GM12878 (cell line): ENCODE data around the gene MYOC. TPM values are rescaled to one million over a fixed set of nuclear protein-coding genes. Genes with fewer than 3 reads are reported as not detected.

Source experiments
- ATAC-seq: fragments of 200-7000 bp; cut with Tn5 transposase; 3 replicates; pipeline ENCODE4 v1.9.1; 2020; ENCODE audit warnings: mild to moderate bottlenecking, moderate library complexity
- BruUV-seq: library from RNA; stranded (reverse); fragments of 400-500 nt; replicated peaks from 2 replicates; lab custom pipeline; 2021; lab: Mats Ljungman, UMichigan
- CTCF ChIA-PET: fragments of 300-600 bp; sonication (Branson Sonifier 250); formaldehyde crosslinking; extraction: SDS; loops from one replicate; lab custom pipeline; 2021; ENCODE audit warnings: inconsistent platforms; lab: Yijun Ruan, JAX
- POLR2A ChIA-PET: fragments of 350-600 bp; formaldehyde crosslinking; extraction: SDS; loops from one replicate; lab custom pipeline; 2021; ENCODE audit warnings: inconsistent platforms; lab: Charles Lee
- RAD21 ChIA-PET: fragments of 300-600 bp; sonication (Branson Sonifier 250); formaldehyde crosslinking; loops from one replicate; lab custom pipeline; 2023; ENCODE audit warnings: antibody characterized with exemption; ENCODE audit not compliant: unreplicated experiment; lab: Charles Lee
- SMC1A ChIA-PET: fragments of 300-600 bp; sonication (Branson Sonifier 250); formaldehyde crosslinking; loops from one replicate; lab custom pipeline; 2023; ENCODE audit not compliant: unreplicated experiment, uncharacterized antibody; lab: Charles Lee
- DNase-seq: peaks from one replicate; pipeline ENCODE4 v3.0.0-alpha.2; 2011; ENCODE audit warnings: low read depth, low spot score
- FAIRE-seq: peaks from 3 replicates; lab custom pipeline; 2011; peaks lifted over from hg19 to GRCh38; lab: Jason Lieb, UNC
- H2AFZ ChIP-seq: 2 replicates; pipeline ENCODE4 v1.6.0; 2011; ENCODE audit warnings: low read depth, low read length, control low read depth; ENCODE audit not compliant: control insufficient read depth
- H3K27ac ChIP-seq: 2 replicates; pipeline ENCODE4 v1.5.1; 2011; ENCODE audit warnings: control low read depth; ENCODE audit not compliant: control insufficient read depth, insufficient read depth
- H3K27me3 ChIP-seq, 2 experiments: replicated peaks in 1 of 2; 2 replicates each; pipeline versions ENCODE4 v1.6.0 to v1.6.1; 2011; ENCODE audit warnings: low read length in 1 of 2; ENCODE audit not compliant: control insufficient read depth in 2 of 2, insufficient read depth in 2 of 2
- H3K36me3 ChIP-seq, 2 experiments: 2 replicates each; pipeline ENCODE4 v1.5.1; 2011; ENCODE audit warnings: low read length in 1 of 2; ENCODE audit not compliant: control insufficient read depth in 2 of 2, insufficient read depth in 2 of 2
- H3K4me1 ChIP-seq: 2 replicates; pipeline ENCODE4 v1.6.1; 2011; ENCODE audit warnings: mild to moderate bottlenecking, low read length, moderate library complexity, mixed read lengths; ENCODE audit not compliant: control insufficient read depth, insufficient read depth
- H3K4me2 ChIP-seq: 2 replicates; pipeline ENCODE4 v1.6.0; 2011; ENCODE audit warnings: control low read depth; ENCODE audit not compliant: control insufficient read depth, insufficient read depth
- H3K4me3 ChIP-seq: fragments of 200-600 bp; sonication (generic); 2 replicates; pipeline ENCODE4 v1.5.1; 2016
- H3K79me2 ChIP-seq: 2 replicates; pipeline ENCODE4 v1.6.0; 2011; ENCODE audit warnings: low read length; ENCODE audit not compliant: control insufficient read depth, insufficient read depth
- H3K9ac ChIP-seq: 2 replicates; pipeline ENCODE4 v1.8.0; 2011; ENCODE audit warnings: low read length, control low read depth, mixed read lengths; ENCODE audit not compliant: control insufficient read depth, insufficient read depth
- H3K9me3 ChIP-seq: replicated peaks from 3 replicates; pipeline ENCODE4 v1.5.1; 2011; ENCODE audit warnings: mild to moderate bottlenecking, low read length; ENCODE audit not compliant: control insufficient read depth, insufficient read depth
- H4K20me1 ChIP-seq: 2 replicates; pipeline ENCODE4 v1.6.0; 2011; ENCODE audit not compliant: control insufficient read depth, insufficient read depth
- ELK1 ChIP-seq: IDR thresholded peaks from 2 replicates; pipeline ENCODE4 v1.6.1; 2012; ENCODE audit warnings: low read depth, low read length, improper control_type of control experiment
- MTA2 ChIP-seq: fragments of 450-650 bp; IDR thresholded peaks from 2 replicates; pipeline ENCODE4 v1.6.1; 2016; ENCODE audit warnings: low read depth, mild to moderate bottlenecking, moderate library complexity
- NFXL1 ChIP-seq: fragments of 450-650 bp; IDR thresholded peaks from 2 replicates; pipeline ENCODE4 v1.6.1; 2017; ENCODE audit warnings: antibody characterized with exemption, mild to moderate bottlenecking, borderline replicate concordance
- NFYA ChIP-seq: IDR thresholded peaks from 2 replicates; pipeline ENCODE4 v1.6.1; 2011; ENCODE audit warnings: low read depth, mild to moderate bottlenecking, low read length, improper control_type of control experiment, borderline replicate concordance
- RCOR1 ChIP-seq: conservative IDR thresholded peaks from 2 replicates; pipeline ENCODE4 v1.6.1; 2012; ENCODE audit warnings: low read depth, low read length, improper control_type of control experiment
- STAT1 ChIP-seq: fragments of 450-650 bp; conservative IDR thresholded peaks from 2 replicates; pipeline ENCODE4 v1.6.1; 2014; ENCODE audit warnings: antibody characterized with exemption, mild to moderate bottlenecking
- TCF7 ChIP-seq: IDR thresholded peaks from 2 replicates; pipeline ENCODE4 v1.6.1; 2014; ENCODE audit warnings: antibody characterized with exemption, borderline replicate concordance
- ZNF384 ChIP-seq: IDR thresholded peaks from 2 replicates; pipeline ENCODE4 v1.6.1; 2012; ENCODE audit warnings: low read depth, mild to moderate bottlenecking, low read length, improper control_type of control experiment, borderline replicate concordance
- WGBS: methylation state at CpG from one replicate; pipeline ENCODE4 v1.1.6; 2016; ENCODE audit warnings: low lambda C conversion rate; ENCODE audit not compliant: insufficient replicate concordance, insufficient coverage; ENCODE audit errors: missing lambda C conversion rate; 5-methylcytosine and 5-hydroxymethylcytosine counted together
- in situ Hi-C: fragments of 300-500 bp; cut with MboI; formaldehyde crosslinking; loops from 9 replicates; pipeline ENCODE4 v1.14.3; 2018; ENCODE audit warnings: mixed read lengths
- intact Hi-C: fragments of 100-400 bp; cut with micrococcal nuclease; formaldehyde crosslinking; loops from one replicate; pipeline ENCODE4 v1.14.2; 2022; ENCODE audit not compliant: unreplicated experiment
- polyA plus RNA-seq, 11 experiments: library from polyadenylated mRNA; depleted of rRNA in 4 of 11; unstranded in 6 of 11; stranded (reverse) in 5 of 11; fragments of >200 nt; fragmentation: Nextera tagmentation in 4 of 11; fragmentation: Illumina TruSeq in 1 of 11; extraction: Ambion mirVana in 4 of 11; extraction: Trizol in 1 of 11; gene quantifications; 1 replicate in 1 of 11; 2 replicates in 10 of 11; pipeline versions ENCODE4 v1.2.1 to v1.2.3, GENCODE V29; 2011 to 2016; ENCODE audit warnings: inconsistent platforms in 2 of 11, missing spikeins in 2 of 11, low read depth in 1 of 11
- total RNA-seq, 4 experiments: library from RNA; depleted of rRNA in 3 of 4; stranded (reverse); fragments of >200 nt in 3 of 4; fragmentation: Illumina TruSeq in 1 of 4; extraction: Trizol in 1 of 4; gene quantifications; 2 replicates each; pipeline versions ENCODE4 v1.2.1 to v1.2.3, GENCODE V29; 2013 to 2021
- TF ChIP-seq, protein P1 (sequence below), 3 experiments: IDR thresholded peaks in 2 of 3; conservative IDR thresholded peaks in 1 of 3; 2 replicates each; pipeline ENCODE4 v1.5.1; 2011; ENCODE audit warnings: low read depth in 3 of 3, low read length in 3 of 3, mild to moderate bottlenecking in 3 of 3, control low read depth in 2 of 3, moderate library complexity in 2 of 3, inconsistent platforms in 1 of 3, mixed read lengths in 1 of 3; ENCODE audit not compliant: control insufficient read depth in 2 of 3, insufficient read depth in 1 of 3; ENCODE audit errors: extremely low read depth in 1 of 3
- TF ChIP-seq, protein P2 (sequence below): fragments of 450-650 bp; conservative IDR thresholded peaks from 2 replicates; pipeline ENCODE4 v1.6.1; 2017; ENCODE audit warnings: mild to moderate bottlenecking, moderate library complexity

The MYOC gene
- total and polyA plus RNA-seq, 10 of the 15 experiments (the other 5 are each of a cell fraction or from before 2014, with no cell fraction given): not detected

- WGBS: 100% methylated on average over 1 of the region's 1 CpG
- POLR2A ChIA-PET: interaction anchor here (0.5 to 1.0 kb wide), 4 partner anchors 8 to 27 kb away, joined by 3 to 4 read pairs (median 3); no protein-coding TSS in a partner anchor
- TF ChIP-seq ZNF384 (no peak), STAT1 (no peak)
These were observed 39.2 kb downstream of the MYOC start for GRCh38 chr1:171613282-171613681.

DNA sequence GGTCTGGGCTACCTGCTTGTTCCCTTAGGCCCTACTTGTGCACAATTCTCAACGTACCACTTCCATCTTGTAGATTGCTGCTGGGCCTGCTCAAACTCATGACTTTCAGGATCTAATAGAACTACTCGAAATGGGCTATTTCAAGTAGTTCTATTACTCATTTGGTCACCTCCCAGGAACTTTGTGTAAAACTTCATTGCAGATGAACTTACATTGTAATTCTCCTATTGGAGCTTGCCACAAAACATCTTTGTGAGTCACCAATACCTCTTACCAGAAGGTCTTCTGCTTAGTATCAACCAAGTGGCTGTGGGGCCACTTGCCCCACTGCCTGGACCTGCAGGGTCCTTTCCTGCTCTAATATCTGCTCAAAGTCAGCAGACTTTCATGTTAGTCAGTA, 41.2 kb downstream of the MYOC start:
- BruUV-seq: no TSS peak
- no peaks in the 10 kb centered on the region for H3K27me3 ChIP-seq
- H3K9me3 ChIP-seq: no peaks in the 10 kb centered on the region; the same call in 2 of the 3 replicates
- peaks cover 5% of the 10 kb centered on the region for H3K4me1 ChIP-seq
- RAD21 ChIA-PET: no interaction called here
- H3K36me3 ChIP-seq: no peaks in the 10 kb centered on the region
- H2AFZ ChIP-seq: no peak overlapping the region
- FAIRE-seq (no peak), DNase-seq (no peak), ATAC-seq (no peak)
- no peak overlapping the region for H3K9ac ChIP-seq
- WGBS: 62% methylated on average over 2 of the region's 2 CpGs
- no peak overlapping the region for H3K4me2 ChIP-seq
- no peak overlapping the region for H3K27ac ChIP-seq
- no peaks in the 10 kb centered on the region for H4K20me1 ChIP-seq
- H3K79me2 ChIP-seq: no peaks in the 10 kb centered on the region
- intact Hi-C loops: loop anchor here (5.0 kb wide), 1 partner anchor 171 kb away; the partner anchor contains the start of gene METTL13
- POLR2A ChIA-PET: interaction anchor here (1.4 kb wide), 1 partner anchor 9 kb away, joined by 3 read pairs; no protein-coding TSS in a partner anchor
- in situ Hi-C loops: no loop called here
- CTCF ChIA-PET: interaction anchor here (1.4 kb wide), 1 partner anchor 13 kb away, joined by 6 read pairs; no protein-coding TSS in a partner anchor
- SMC1A ChIA-PET: interaction anchor here (1.5 kb wide), 2 partner anchors 11 to 33 kb away, joined by 4 to 5 read pairs; partner anchors contain the start of gene MYOCOS
- no peak overlapping the region for H3K4me3 ChIP-seq
- TF ChIP-seq ELK1 (no peak), NFXL1 (no peak), MTA2 (no peak), RCOR1 (no peak), NFYA (no peak), TCF7 (no peak)
- TF ChIP-seq, protein P1, sequence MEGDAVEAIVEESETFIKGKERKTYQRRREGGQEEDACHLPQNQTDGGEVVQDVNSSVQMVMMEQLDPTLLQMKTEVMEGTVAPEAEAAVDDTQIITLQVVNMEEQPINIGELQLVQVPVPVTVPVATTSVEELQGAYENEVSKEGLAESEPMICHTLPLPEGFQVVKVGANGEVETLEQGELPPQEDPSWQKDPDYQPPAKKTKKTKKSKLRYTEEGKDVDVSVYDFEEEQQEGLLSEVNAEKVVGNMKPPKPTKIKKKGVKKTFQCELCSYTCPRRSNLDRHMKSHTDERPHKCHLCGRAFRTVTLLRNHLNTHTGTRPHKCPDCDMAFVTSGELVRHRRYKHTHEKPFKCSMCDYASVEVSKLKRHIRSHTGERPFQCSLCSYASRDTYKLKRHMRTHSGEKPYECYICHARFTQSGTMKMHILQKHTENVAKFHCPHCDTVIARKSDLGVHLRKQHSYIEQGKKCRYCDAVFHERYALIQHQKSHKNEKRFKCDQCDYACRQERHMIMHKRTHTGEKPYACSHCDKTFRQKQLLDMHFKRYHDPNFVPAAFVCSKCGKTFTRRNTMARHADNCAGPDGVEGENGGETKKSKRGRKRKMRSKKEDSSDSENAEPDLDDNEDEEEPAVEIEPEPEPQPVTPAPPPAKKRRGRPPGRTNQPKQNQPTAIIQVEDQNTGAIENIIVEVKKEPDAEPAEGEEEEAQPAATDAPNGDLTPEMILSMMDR (IDR thresholded peaks at IDR 0.05 in 2 of 3, conservative IDR thresholded peaks at IDR 0.05 in 1 of 3; ENCODE audit: control insufficient read depth in 2 of 3, extremely low read depth in 1 of 3, insufficient read depth in 1 of 3, low read depth in 3 of 3, low read length in 3 of 3): no peak
- TF ChIP-seq, protein P2, sequence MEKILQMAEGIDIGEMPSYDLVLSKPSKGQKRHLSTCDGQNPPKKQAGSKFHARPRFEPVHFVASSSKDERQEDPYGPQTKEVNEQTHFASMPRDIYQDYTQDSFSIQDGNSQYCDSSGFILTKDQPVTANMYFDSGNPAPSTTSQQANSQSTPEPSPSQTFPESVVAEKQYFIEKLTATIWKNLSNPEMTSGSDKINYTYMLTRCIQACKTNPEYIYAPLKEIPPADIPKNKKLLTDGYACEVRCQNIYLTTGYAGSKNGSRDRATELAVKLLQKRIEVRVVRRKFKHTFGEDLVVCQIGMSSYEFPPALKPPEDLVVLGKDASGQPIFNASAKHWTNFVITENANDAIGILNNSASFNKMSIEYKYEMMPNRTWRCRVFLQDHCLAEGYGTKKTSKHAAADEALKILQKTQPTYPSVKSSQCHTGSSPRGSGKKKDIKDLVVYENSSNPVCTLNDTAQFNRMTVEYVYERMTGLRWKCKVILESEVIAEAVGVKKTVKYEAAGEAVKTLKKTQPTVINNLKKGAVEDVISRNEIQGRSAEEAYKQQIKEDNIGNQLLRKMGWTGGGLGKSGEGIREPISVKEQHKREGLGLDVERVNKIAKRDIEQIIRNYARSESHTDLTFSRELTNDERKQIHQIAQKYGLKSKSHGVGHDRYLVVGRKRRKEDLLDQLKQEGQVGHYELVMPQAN: no peak

More at GRCh38 chr1:171613282-171613681, 39.2 kb downstream of the MYOC start:
- no peaks in the 10 kb centered on the region for H3K4me1 ChIP-seq
- ChIA-PET RAD21 (no interaction called here), SMC1A (interaction anchor here (10.2 kb wide), 1 partner anchor 9 kb away, joined by 78 read pairs; no protein-coding TSS in a partner anchor), CTCF (interaction anchor here (0.9 to 4.9 kb wide), 3 partner anchors 10 to 31 kb away, joined by 3 to 22 read pairs (median 16); no protein-coding TSS in a partner anchor)
- ATAC-seq: no peak
- no peak for DNase-seq
- H3K36me3 ChIP-seq: no peaks in the 10 kb centered on the region
- no peaks in the 10 kb centered on the region for H3K79me2 ChIP-seq
- H3K9ac ChIP-seq: no peak overlapping the region
- H3K27ac ChIP-seq: no peak overlapping the region
- intact Hi-C loops: loop anchor here (5.0 kb wide), 1 partner anchor 169 kb away; the partner anchor contains the start of gene METTL13
- H3K4me3 ChIP-seq: no peak overlapping the region
- no peak overlapping the region for H3K4me2 ChIP-seq
- in situ Hi-C loops: no loop called here
- no peak for FAIRE-seq
- no peaks in the 10 kb centered on the region for H4K20me1 ChIP-seq
- H3K27me3 ChIP-seq: no peaks in the 10 kb centered on the region
- H3K9me3 ChIP-seq: no peaks in the 10 kb centered on the region; the same call in 2 of the 3 replicates
- no peak overlapping the region for H2AFZ ChIP-seq
- BruUV-seq: no TSS peak
